IMR-90 (cell line): Measurements from ENCODE around the gene TMEM14A. TPM values are rescaled to one million over a fixed set of nuclear protein-coding genes. Genes with fewer than 3 reads are reported as not detected.

Experiments
- ATAC-seq: fragments of 200-7000 bp; cut with Tn5 transposase; 2 replicates; pipeline ENCODE4 v1.9.1; 2020; ENCODE audit warnings: low read depth, mild to moderate bottlenecking, moderate library complexity
- BruUV-seq: library from RNA; stranded (reverse); fragments of 400-500 nt; replicated peaks from 2 replicates; lab custom pipeline; 2021; lab: Mats Ljungman, UMichigan
- CTCF ChIA-PET: fragments of 300-600 bp; formaldehyde crosslinking; extraction: SDS; loops from one replicate; lab custom pipeline; 2021; ENCODE audit warnings: antibody characterized with exemption; lab: Yijun Ruan, JAX
- POLR2A ChIA-PET: fragments of 300-600 bp; sonication (Branson Sonifier 250); formaldehyde crosslinking; loops from one replicate; lab custom pipeline; 2022; ENCODE audit warnings: antibody characterized with exemption; ENCODE audit not compliant: unreplicated experiment; lab: Charles Lee
- DNase-seq: peaks from one replicate; pipeline ENCODE4 v3.0.0; 2013
- H2AFZ ChIP-seq: replicated peaks from 2 replicates; pipeline ENCODE3; 2013; ENCODE audit warnings: low read length, mild to moderate bottlenecking; ENCODE audit not compliant: poor library complexity
- H2AK5ac ChIP-seq: 2 replicates; pipeline ENCODE4 v1.6.1; 2013; ENCODE audit warnings: low read depth, low read length, inconsistent platforms
- H2AK9ac ChIP-seq: replicated peaks from 2 replicates; pipeline ENCODE3; 2013; ENCODE audit warnings: mild to moderate bottlenecking, low read depth, low read length, moderate library complexity; ENCODE audit not compliant: poor library complexity
- H2BK120ac ChIP-seq: 2 replicates; pipeline ENCODE4 v1.6.1; 2013; ENCODE audit warnings: low read depth, low read length, inconsistent platforms
- H2BK15ac ChIP-seq: 3 replicates; pipeline ENCODE4 v1.6.1; 2013; ENCODE audit warnings: low read depth, low read length, inconsistent platforms
- H2BK20ac ChIP-seq: 2 replicates; pipeline ENCODE4 v1.6.1; 2013; ENCODE audit warnings: low read depth, mild to moderate bottlenecking, inconsistent platforms, low read length, moderate library complexity
- H2BK5ac ChIP-seq: 2 replicates; pipeline ENCODE4 v1.6.1; 2013; ENCODE audit warnings: mild to moderate bottlenecking, low read depth, low read length, inconsistent platforms; ENCODE audit not compliant: poor library complexity, severe bottlenecking
- H3K14ac ChIP-seq: replicated peaks from 2 replicates; pipeline ENCODE4 v1.6.1; 2013; ENCODE audit warnings: low read depth, low read length, inconsistent platforms
- H3K18ac ChIP-seq: 2 replicates; pipeline ENCODE4 v1.6.1; 2013; ENCODE audit warnings: low read depth, low read length, control low read depth
- H3K23ac ChIP-seq: 2 replicates; pipeline ENCODE4 v1.6.1; 2013; ENCODE audit warnings: low read depth, low read length, inconsistent platforms
- H3K27ac ChIP-seq: 2 replicates; pipeline ENCODE4 v1.5.1; 2013; ENCODE audit warnings: mild to moderate bottlenecking, control low read depth, low read length; ENCODE audit not compliant: insufficient read depth
- H3K27me3 ChIP-seq: 2 replicates; pipeline ENCODE4 v1.6.1; 2013; ENCODE audit warnings: low read length; ENCODE audit not compliant: control insufficient read depth, insufficient read depth
- H3K36me3 ChIP-seq: 2 replicates; pipeline ENCODE4 v1.6.1; 2013; ENCODE audit warnings: low read length, mixed read lengths; ENCODE audit not compliant: control insufficient read depth, insufficient read depth
- H3K4ac ChIP-seq: 2 replicates; pipeline ENCODE4 v1.6.1; 2013; ENCODE audit warnings: low read depth, low read length, inconsistent platforms
- H3K4me1 ChIP-seq: 2 replicates; pipeline ENCODE4 v1.6.1; 2013; ENCODE audit warnings: low read length, mixed read lengths; ENCODE audit not compliant: control insufficient read depth, insufficient read depth
- H3K4me2 ChIP-seq: 2 replicates; pipeline ENCODE4 v1.6.1; 2013; ENCODE audit warnings: low read depth, mild to moderate bottlenecking, control low read depth, low read length, moderate library complexity
- H3K4me3 ChIP-seq: 2 replicates; pipeline ENCODE4 v1.5.1; 2013; ENCODE audit warnings: low read depth, mild to moderate bottlenecking, control low read depth, low read length, moderate library complexity; ENCODE audit not compliant: insufficient read depth
- H3K56ac ChIP-seq: 2 replicates; pipeline ENCODE4 v1.6.1; 2013; ENCODE audit warnings: low read length, inconsistent platforms; ENCODE audit not compliant: insufficient read depth; ENCODE audit errors: extremely low read depth
- H3K79me1 ChIP-seq, 2 experiments: 2 replicates each; pipeline ENCODE4 v1.6.1; 2013; ENCODE audit warnings: low read length in 2 of 2, inconsistent platforms in 1 of 2, low read depth in 1 of 2
- H3K9ac ChIP-seq: 2 replicates; pipeline ENCODE4 v1.6.1; 2013; ENCODE audit warnings: low read depth, low read length, control low read depth
- H3K9me1 ChIP-seq: 2 replicates; pipeline ENCODE4 v1.6.1; 2013; ENCODE audit warnings: low read length, inconsistent platforms; ENCODE audit not compliant: insufficient read depth
- H3K9me3 ChIP-seq: 2 replicates; pipeline ENCODE4 v1.6.1; 2013; ENCODE audit warnings: low read length; ENCODE audit not compliant: control insufficient read depth, insufficient read depth
- H4K20me1 ChIP-seq: 2 replicates; pipeline ENCODE4 v1.6.1; 2013; ENCODE audit warnings: low read length, inconsistent platforms; ENCODE audit not compliant: insufficient read depth
- H4K5ac ChIP-seq: 2 replicates; pipeline ENCODE4 v1.6.1; 2013; ENCODE audit warnings: mild to moderate bottlenecking, low read depth, low read length, control low read depth
- H4K8ac ChIP-seq, 2 experiments: 2 replicates each; pipeline ENCODE4 v1.6.1; 2013; ENCODE audit warnings: low read depth in 2 of 2, low read length in 2 of 2, control low read depth in 1 of 2, inconsistent platforms in 1 of 2
- H4K91ac ChIP-seq: 2 replicates; pipeline ENCODE4 v1.6.1; 2013; ENCODE audit warnings: low read depth, low read length, inconsistent platforms; ENCODE audit not compliant: insufficient read depth
- MAFK ChIP-seq: IDR thresholded peaks from 2 replicates; pipeline ENCODE4 v1.6.1; 2012; ENCODE audit warnings: low read depth, low read length, improper control_type of control experiment
- POLR2A ChIP-seq: IDR thresholded peaks from 2 replicates; pipeline ENCODE4 v1.6.1; 2012; ENCODE audit warnings: mild to moderate bottlenecking, low read depth, low read length
- WGBS, 2 experiments: methylation state at CpG; one replicate each; pipeline versions ENCODE4 v1.1.5 to v1.1.7; 2013; ENCODE audit warnings: missing lambda C conversion rate in 2 of 2; ENCODE audit not compliant: insufficient read length in 1 of 2; ENCODE audit errors: extremely low coverage in 2 of 2; 5-methylcytosine and 5-hydroxymethylcytosine counted together
- dilution Hi-C: fragments of 300-500 bp; cut with HindIII; formaldehyde crosslinking; loops from one replicate; pipeline ENCODE4 v1.14.3; 2018; ENCODE audit warnings: low sequenced_read_pairs; ENCODE audit not compliant: unreplicated experiment
- in situ Hi-C: fragments of 300-500 bp; cut with MboI; formaldehyde crosslinking; loops from 3 replicates; pipeline ENCODE4 v1.14.3; 2019; ENCODE audit warnings: low sequenced_read_pairs, inconsistent platforms, mixed read lengths
- intact Hi-C: fragments of 100-400 bp; cut with micrococcal nuclease; formaldehyde crosslinking; loops from 2 replicates; pipeline ENCODE4 v1.10.0; 2022
- polyA plus RNA-seq, 3 experiments: library from polyadenylated mRNA; depleted of rRNA; stranded (reverse); fragments of >200 nt; gene quantifications; 2 replicates each; pipeline ENCODE4 v1.2.3, GENCODE V29; 2012; ENCODE audit warnings: low replicate concordance in 1 of 3
- total RNA-seq: library from RNA; depleted of rRNA; stranded (reverse); fragments of >200 nt; gene quantifications from 2 replicates; pipeline ENCODE4 v1.2.3, GENCODE V29; 2012
- TF ChIP-seq, protein P1 (sequence below): fragments of 150-350 bp; IDR thresholded peaks from 2 replicates; pipeline ENCODE4 v1.6.1; 2017; ENCODE audit warnings: mild to moderate bottlenecking, antibody characterized with exemption, low read length, low read depth

TMEM14A gene
- total and polyA plus RNA-seq, 2 of the 4 experiments (the other 2 are of a cell fraction) = 18.5 to 25.1 TPM

DNA sequence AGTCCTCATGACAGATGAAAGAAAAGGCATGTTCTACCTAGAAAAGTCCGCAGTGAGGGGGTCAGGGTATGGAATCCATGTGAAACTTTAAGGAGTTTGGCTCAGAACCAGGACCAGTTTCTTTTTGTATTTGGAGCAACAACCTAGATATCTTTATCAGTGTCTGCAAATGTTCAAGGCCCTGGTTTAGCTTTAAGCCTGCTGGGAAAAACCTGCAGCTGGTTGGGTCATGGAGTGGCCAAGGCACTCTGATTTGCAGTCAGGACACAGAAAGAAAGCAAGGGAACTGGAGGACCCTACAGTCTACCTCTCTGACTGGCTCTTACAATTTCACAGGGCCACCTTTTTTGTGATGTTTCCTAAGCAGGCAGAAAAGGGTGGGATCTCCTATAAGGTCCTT lies 58.7 kb downstream of the TMEM14A start:
- no peak overlapping the region for H2BK5ac ChIP-seq
- ChIA-PET POLR2A (no interaction called here), CTCF (no interaction called here)
- H3K4me3 ChIP-seq = no peak overlapping the region
- H2BK15ac ChIP-seq = no peak overlapping the region
- H3K27ac ChIP-seq = no peak overlapping the region
- H3K9me3 ChIP-seq = no peaks in the 10 kb centered on the region
- no TSS peak for BruUV-seq
- H3K14ac ChIP-seq = no peak overlapping the region
- H3K23ac ChIP-seq = no peak overlapping the region
- dilution Hi-C loops (no loop called here), intact Hi-C loops (no loop called here), in situ Hi-C loops (no loop called here)
- no peak overlapping the region for H4K5ac ChIP-seq
- H3K9ac ChIP-seq = no peak overlapping the region
- H2BK120ac ChIP-seq = no peak overlapping the region
- H4K91ac ChIP-seq = no peak overlapping the region
- 56% methylated on average over 1 of the region's 1 CpG; no CpG with 5 or more reads in 1 of the 2 experiments for WGBS, 2 experiments
- no peak overlapping the region for H2AK9ac ChIP-seq
- no peak overlapping the region for H3K4ac ChIP-seq
- H2AFZ ChIP-seq = no peak overlapping the region
- H3K18ac ChIP-seq = no peak overlapping the region
- no peaks in the 10 kb centered on the region for H4K20me1 ChIP-seq
- no peak overlapping the region for H3K4me2 ChIP-seq
- H3K9me1 ChIP-seq = no peaks in the 10 kb centered on the region; the same call in 1 of the 2 replicates
- H3K56ac ChIP-seq = no peak overlapping the region
- ATAC-seq (no peak), DNase-seq (no peak)
- no peak overlapping the region for H2AK5ac ChIP-seq
- no peak overlapping the region for H4K8ac ChIP-seq
- H3K36me3 ChIP-seq = no peaks in the 10 kb centered on the region
- TF ChIP-seq POLR2A = no peak
- TF ChIP-seq MAFK = no peak
- TF ChIP-seq, protein P1, sequence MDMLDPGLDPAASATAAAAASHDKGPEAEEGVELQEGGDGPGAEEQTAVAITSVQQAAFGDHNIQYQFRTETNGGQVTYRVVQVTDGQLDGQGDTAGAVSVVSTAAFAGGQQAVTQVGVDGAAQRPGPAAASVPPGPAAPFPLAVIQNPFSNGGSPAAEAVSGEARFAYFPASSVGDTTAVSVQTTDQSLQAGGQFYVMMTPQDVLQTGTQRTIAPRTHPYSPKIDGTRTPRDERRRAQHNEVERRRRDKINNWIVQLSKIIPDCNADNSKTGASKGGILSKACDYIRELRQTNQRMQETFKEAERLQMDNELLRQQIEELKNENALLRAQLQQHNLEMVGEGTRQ = no peak
- H3K4me1 ChIP-seq = no peaks in the 10 kb centered on the region; the same call in 1 of the 2 replicates
- H3K27me3 ChIP-seq = peaks cover under 1% of the 10 kb centered on the region
- H3K79me1 ChIP-seq = no peaks in the 10 kb centered on the region
- no peak overlapping the region for H2BK20ac ChIP-seq
